NCI-H2029 (cell line): Measurements from ENCODE around the gene SMARCA4.
A peak's percentile ranks its signal among the peaks of the same experiment; 100 is the strongest.
"Not testable (repeated sequence)": the region's sequence is repeated elsewhere in the genome, so short reads cannot be mapped to it uniquely, and the experiment has no call there.

ENCODE experiments used
- DNase-seq: peaks from one replicate; lab custom pipeline; 2025; lab: John Stamatoyannopoulos, UW

The SMARCA4 gene

GRCh38 chr19:10976131-10976892 is 15.5 kb downstream of the SMARCA4 start:
- no peak for DNase-seq

GRCh38 chr19:10977742-10978092 is 16.9 kb downstream of the SMARCA4 start:
- DNase-seq = no peak

- DNase-seq = no peak
Observed at GRCh38 chr19:10979951-10980381, 19.1 kb downstream of the SMARCA4 start.

DNA sequence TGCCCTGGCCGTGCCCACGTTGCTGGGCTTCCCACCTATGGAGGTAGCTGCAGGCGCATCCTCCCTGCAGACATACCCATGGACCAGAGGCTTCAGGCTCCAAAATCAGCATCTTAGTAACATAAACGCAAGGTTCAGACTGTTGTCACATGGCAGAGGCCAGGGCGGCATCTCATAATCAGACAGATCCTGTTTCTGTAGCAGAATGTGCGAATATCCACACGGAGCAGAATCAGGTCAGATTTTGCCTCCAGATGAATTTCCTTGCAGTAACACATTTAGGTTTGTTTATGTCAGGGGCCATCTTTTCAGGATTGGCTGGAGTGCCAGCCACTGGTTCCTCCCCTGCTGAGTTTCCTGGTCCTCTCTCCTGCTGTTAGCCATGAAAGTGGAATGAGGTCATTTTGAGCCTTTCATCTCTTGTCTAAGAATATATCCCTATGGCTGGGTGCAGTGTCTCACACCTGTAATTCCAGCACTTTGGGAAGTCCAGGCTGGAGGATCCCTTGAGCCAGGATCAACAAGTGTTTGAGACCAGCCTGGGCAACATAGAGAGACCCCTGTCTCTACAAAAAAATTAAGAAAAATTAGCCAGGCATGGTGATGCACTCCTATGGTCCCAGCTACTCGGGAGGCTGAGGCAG is 20.5 kb downstream of the SMARCA4 start:
- DNase-seq = no peak

DNA sequence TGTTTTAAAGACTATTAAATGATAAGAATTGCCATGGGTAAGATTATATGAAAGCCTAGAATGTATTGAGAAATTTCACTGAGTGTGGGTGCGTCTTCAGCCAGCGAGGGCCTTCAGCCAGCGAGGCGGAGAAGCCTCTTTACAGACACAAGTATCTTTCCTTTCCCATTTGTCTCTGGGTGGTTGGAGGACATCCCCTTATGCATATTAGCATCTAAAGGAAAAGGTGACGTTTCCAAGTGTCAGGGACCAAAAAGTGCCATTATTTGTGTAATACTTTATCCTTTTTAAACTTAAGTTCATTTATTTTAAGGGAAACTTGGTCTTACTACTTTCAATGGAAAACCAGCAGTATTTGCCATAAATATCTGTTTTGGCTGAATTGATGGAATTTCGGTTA is 22.2 kb downstream of the SMARCA4 start:
- no peak for DNase-seq

- no peak for DNase-seq
Observed at GRCh38 chr19:10984166-10984735, 23.4 kb downstream of the SMARCA4 start.

DNA sequence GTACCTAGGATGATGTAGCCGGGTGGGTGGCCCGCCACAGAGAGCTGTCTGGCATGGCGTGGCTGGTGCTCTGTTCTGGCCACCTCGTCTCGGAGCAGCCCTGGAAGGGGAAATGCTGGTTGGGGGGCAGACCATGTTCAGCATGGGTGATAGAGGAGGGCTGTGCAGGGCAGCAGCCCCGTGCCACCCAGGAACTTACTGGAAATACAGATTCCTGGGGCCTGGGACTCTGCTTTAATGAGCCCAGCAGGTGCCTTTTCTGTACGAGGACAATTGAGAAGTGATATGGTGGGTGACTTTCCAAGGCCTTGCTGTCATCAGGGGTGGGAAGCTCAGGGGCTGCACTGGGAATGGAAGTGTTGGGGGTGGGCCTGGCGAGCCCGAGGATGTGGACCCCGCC is 24.7 kb downstream of the SMARCA4 start:
- DNase-seq = no peak

GRCh38 chr19:10986301-10987127 is 25.7 kb downstream of the SMARCA4 start:
- no peak for DNase-seq

DNA sequence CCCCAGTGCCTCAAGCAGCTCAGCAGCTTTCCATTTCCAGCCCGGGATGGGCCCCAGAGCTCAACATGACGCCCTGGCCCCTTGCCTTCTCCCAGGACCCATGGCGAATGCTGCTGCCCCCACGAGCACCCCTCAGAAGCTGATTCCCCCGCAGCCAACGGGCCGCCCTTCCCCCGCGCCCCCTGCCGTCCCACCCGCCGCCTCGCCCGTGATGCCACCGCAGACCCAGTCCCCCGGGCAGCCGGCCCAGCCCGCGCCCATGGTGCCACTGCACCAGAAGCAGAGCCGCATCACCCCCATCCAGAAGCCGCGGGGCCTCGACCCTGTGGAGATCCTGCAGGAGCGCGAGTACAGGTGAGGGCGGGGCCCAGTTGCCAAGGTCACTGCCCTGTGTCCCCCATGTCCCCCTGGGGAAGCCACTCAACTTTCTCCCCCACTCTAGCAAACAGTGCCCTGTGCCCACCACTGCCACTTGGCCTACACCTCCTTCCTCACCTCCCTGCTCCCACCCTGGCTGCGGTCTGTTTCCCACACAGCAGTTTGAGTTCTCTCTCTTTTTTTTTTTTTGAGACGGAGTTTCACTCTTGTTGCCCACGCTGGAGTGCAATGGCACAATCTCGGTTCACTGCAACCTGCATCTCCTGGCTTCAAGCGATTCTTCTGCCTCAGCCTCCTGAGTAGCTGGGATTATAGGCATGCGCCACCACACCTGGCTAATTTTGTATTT is 26.9 kb downstream of the SMARCA4 start:
- no peak for DNase-seq

- no peak for DNase-seq
Observed at GRCh38 chr19:10988380-10988779, 27.6 kb downstream of the SMARCA4 start.

- DNase-seq = no peak
Observed at GRCh38 chr19:10988921-10989320, 28.1 kb downstream of the SMARCA4 start.

DNA sequence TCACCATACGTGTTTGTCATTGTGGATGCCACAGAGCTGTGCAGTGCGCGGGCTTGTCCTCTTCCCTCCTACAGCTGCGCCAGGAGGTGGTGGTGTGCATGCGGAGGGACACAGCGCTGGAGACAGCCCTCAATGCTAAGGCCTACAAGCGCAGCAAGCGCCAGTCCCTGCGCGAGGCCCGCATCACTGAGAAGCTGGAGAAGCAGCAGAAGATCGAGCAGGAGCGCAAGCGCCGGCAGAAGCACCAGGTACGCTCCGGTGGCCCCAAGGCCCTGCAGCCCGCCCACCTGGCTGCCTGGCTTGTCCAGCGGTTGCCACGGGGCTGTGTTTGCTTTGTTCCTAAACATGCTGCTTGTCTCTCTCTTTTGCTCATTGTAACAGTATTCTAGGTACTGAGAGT is 30.2 kb downstream of the SMARCA4 start:
- no peak for DNase-seq

GRCh38 chr19:10991521-10992081 is 30.8 kb downstream of the SMARCA4 start:
- no peak for DNase-seq

DNA sequence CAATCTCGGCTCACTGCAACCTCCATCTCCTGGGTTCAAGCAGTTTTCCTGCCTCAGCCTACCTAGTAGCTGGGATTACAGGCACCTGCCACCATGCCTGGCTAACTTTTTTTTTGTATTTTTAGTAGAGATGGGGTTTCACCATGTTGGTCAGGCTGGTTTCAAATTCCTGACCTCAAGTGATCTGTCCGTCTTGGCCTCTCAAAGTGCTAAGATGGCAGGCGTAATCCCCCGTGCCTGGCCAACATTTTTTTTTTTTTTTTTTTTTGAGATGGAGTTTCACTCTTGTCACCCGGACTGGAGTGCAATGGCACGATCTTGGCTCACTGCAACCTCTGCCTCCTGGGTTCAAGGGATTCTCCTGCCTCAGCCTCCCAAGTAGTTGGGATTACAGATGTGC is 31.3 kb downstream of the SMARCA4 start:
- not testable (repeated sequence) for DNase-seq

- DNase-seq = no peak
Observed at GRCh38 chr19:10995926-10996600, 35.2 kb downstream of the SMARCA4 start.

DNA sequence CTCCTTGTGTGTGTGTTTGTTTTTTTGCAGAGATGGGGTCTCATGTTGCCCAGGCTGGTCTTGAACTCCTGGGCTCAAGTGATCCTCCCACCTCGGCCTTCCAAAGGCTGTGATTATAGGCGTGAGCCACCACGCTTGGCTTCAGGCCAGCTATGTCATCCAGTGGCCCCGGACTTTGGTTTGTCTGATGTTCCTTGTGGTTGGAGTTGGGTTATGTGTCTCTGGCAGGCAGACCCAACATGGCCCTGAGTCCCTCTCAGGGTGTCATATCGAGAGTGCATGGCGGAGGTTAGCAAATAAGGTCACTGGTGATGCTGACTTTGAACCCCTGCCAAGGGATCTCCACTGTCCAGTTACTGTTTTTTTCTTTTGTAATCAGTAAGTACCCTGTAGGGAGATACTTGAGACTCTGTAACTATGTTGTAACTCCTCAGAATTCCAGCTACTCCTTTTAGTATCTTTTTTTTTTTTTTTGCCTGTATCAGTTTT is 37.3 kb downstream of the SMARCA4 start:
- DNase-seq = peak; percentile 9

DNA sequence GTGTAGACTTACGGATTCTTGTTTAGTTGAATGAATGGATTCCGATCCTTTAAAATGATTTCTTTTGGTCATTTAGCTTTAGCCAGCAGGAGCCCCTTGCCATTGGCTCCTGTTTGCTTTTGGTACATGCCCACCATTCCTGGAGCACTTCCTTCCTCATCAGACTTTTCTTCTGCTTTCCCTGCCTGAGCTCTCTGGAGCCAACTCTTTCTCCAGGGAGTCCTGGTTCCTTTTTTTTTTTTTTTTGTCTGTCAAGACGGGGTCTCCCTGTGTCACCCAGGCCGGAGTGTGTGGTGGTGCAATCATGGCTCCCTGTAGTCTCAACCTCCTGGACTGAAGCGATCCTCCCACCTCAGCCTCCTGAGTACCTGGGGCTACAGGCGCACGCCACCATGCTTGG is 37.8 kb downstream of the SMARCA4 start:
- no peak for DNase-seq

GRCh38 chr19:11005521-11005920 is 44.7 kb downstream of the SMARCA4 start:
- no peak for DNase-seq

GRCh38 chr19:11007385-11007784 is 46.6 kb downstream of the SMARCA4 start:
- DNase-seq = no peak

GRCh38 chr19:11007962-11008532 is 47.2 kb downstream of the SMARCA4 start:
- no peak for DNase-seq
